ENCODE measurements around the gene KLHDC8A. TPM values are rescaled to one million over a fixed set of nuclear protein-coding genes. Genes with fewer than 3 reads are reported as not detected.

KLHDC8A gene
- total RNA-seq, 2 donors from 2014 or later, result 0.38 to 0.53 TPM

DNA sequence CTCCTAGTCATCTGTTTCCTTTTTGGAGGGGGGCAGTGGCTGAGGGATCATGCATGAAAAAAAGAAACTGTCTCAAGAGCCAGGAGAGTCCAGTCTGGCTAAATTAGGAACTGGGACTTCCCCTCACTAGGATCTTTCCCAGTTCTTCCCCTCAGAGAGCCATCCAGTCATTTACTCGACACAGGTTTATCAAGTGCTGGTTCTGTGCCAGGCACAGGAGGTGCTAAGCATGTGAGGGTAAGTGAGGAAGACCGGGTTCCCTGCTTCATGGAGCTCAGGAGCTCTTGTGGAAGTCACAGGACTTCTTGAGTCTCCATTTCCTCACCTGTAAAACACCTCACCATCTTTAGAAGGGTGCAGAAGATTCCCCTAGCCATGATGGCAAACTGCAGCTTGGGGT, 26.6 kb downstream of the KLHDC8A start:
- Histone ChIP-seq H3K4me1 (ENCODE audit: control insufficient read depth, insufficient read depth, low read length) (peaks cover 4% of the 10 kb centered on the region), H3K36me3 (ENCODE audit: control insufficient read depth, insufficient read depth, low read length) (no peaks in the 10 kb centered on the region), H3K9me3 (ENCODE audit: control insufficient read depth, low read length) (no peaks in the 10 kb centered on the region), H3K27ac (ENCODE audit: low read depth, low read length) (no peak overlapping the region), H3K27me3 (ENCODE audit: control insufficient read depth, insufficient read depth, low read length, poor library complexity, severe bottlenecking) (no peaks in the 10 kb centered on the region), H3K9ac (ENCODE audit: extremely low read depth, low read length, poor library complexity, severe bottlenecking) (no peak overlapping the region), H3K4me3 (ENCODE audit: low read length) (no peak overlapping the region)
- Mint-ChIP-seq H3K4me3 (no peak overlapping the region), H3K27me3 (ENCODE audit: insufficient read depth) (peaks cover 12% of the 10 kb centered on the region), H3K27ac (no peak overlapping the region), H3K36me3 (ENCODE audit: low read depth) (no peaks in the 10 kb centered on the region), H3K9me3 (no peaks in the 10 kb centered on the region), H3K4me1 (peaks cover 21% of the 10 kb centered on the region)
- DNase-seq, result no peak
- TF ChIP-seq, protein P1, sequence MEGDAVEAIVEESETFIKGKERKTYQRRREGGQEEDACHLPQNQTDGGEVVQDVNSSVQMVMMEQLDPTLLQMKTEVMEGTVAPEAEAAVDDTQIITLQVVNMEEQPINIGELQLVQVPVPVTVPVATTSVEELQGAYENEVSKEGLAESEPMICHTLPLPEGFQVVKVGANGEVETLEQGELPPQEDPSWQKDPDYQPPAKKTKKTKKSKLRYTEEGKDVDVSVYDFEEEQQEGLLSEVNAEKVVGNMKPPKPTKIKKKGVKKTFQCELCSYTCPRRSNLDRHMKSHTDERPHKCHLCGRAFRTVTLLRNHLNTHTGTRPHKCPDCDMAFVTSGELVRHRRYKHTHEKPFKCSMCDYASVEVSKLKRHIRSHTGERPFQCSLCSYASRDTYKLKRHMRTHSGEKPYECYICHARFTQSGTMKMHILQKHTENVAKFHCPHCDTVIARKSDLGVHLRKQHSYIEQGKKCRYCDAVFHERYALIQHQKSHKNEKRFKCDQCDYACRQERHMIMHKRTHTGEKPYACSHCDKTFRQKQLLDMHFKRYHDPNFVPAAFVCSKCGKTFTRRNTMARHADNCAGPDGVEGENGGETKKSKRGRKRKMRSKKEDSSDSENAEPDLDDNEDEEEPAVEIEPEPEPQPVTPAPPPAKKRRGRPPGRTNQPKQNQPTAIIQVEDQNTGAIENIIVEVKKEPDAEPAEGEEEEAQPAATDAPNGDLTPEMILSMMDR (conservative IDR thresholded peaks at IDR 0.05), result no peak
- 80 to 94% methylated on average over 2 of the region's 2 CpGs for WGBS, 2 experiments (ENCODE audit: insufficient coverage in 1 of 2, insufficient read length in 1 of 2)

DNA sequence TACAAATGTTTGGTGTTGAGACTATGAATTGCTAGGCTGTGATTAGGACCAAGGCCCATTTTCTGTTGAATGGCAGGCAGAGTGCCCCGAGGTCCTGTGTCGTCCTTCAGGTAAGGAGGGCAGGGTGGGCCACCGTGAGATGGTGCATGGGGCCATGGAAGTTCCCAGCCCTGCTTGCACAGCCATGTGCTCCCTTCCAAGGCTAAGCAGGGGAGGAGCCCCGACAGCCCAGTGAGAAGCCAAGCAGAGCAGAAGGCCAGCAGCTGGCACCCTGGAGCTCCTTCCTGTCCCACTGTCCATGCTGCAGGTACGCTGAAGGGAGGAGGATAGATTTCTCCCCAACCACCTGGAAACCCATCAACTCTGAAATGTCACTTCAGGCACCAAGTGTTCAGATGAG, 27.0 kb downstream of the KLHDC8A start:
- Mint-ChIP-seq H3K4me1 (peaks cover 25% of the 10 kb centered on the region), H3K27ac (no peak overlapping the region), H3K4me3 (no peak overlapping the region), H3K9me3 (no peaks in the 10 kb centered on the region), H3K27me3 (ENCODE audit: insufficient read depth) (peaks cover 12% of the 10 kb centered on the region), H3K36me3 (ENCODE audit: low read depth) (no peaks in the 10 kb centered on the region)
- TF ChIP-seq, protein P1 (conservative IDR thresholded peaks at IDR 0.05), result no peak
- Histone ChIP-seq H3K9ac (ENCODE audit: extremely low read depth, low read length, poor library complexity, severe bottlenecking) (no peak overlapping the region), H3K36me3 (ENCODE audit: control insufficient read depth, insufficient read depth, low read length) (no peaks in the 10 kb centered on the region), H3K4me3 (ENCODE audit: low read length) (no peak overlapping the region), H3K9me3 (ENCODE audit: control insufficient read depth, low read length) (no peaks in the 10 kb centered on the region), H3K27ac (ENCODE audit: low read depth, low read length) (no peak overlapping the region), H3K27me3 (ENCODE audit: control insufficient read depth, insufficient read depth, low read length, poor library complexity, severe bottlenecking) (no peaks in the 10 kb centered on the region), H3K4me1 (ENCODE audit: control insufficient read depth, insufficient read depth, low read length) (peaks cover 7% of the 10 kb centered on the region)
- no peak for DNase-seq
- 71 to 91% methylated on average over 1 to 5 of the region's 5 CpGs for WGBS, 2 experiments (ENCODE audit: insufficient coverage in 1 of 2, insufficient read length in 1 of 2)

DNA sequence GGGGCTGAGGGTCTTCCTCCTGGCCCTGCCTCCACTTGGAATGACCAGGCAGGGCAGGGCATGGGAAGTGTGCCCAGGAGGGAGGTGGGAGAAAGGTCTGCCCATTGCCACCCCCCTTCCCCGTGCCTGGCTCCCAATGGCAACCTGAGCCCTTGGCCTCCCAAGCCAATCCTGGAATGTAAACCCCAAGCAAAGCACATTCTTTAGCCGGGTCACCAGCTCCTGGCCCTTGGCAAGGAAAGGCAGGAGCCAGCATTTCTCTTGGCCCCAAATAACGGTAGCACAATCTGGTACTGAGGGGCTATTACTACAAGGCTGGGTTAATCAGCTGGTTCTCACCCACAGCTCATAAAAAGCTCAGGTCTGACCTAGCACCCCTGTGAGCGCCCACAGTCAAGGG, 28.2 kb downstream of the KLHDC8A start:
- Histone ChIP-seq H3K27ac (ENCODE audit: low read depth, low read length) (no peak overlapping the region), H3K9me3 (ENCODE audit: control insufficient read depth, low read length) (no peaks in the 10 kb centered on the region), H3K4me1 (ENCODE audit: control insufficient read depth, insufficient read depth, low read length) (peaks cover 7% of the 10 kb centered on the region), H3K9ac (ENCODE audit: extremely low read depth, low read length, poor library complexity, severe bottlenecking) (no peak overlapping the region), H3K36me3 (ENCODE audit: control insufficient read depth, insufficient read depth, low read length) (no peaks in the 10 kb centered on the region), H3K4me3 (ENCODE audit: low read length) (no peak overlapping the region), H3K27me3 (ENCODE audit: control insufficient read depth, insufficient read depth, low read length, poor library complexity, severe bottlenecking) (no peaks in the 10 kb centered on the region)
- no peak overlapping the region for H3K27ac Mint-ChIP-seq
- TF ChIP-seq, protein P1 (conservative IDR thresholded peaks at IDR 0.05), result no peak
- 58 to 78% methylated on average over 3 to 4 of the region's 4 CpGs for WGBS, 2 experiments (ENCODE audit: insufficient coverage in 1 of 2, insufficient read length in 1 of 2)
- no peak overlapping the region for H3K4me3 Mint-ChIP-seq
- H3K4me1 Mint-ChIP-seq, result peaks cover 32% of the 10 kb centered on the region
- H3K36me3 Mint-ChIP-seq (ENCODE audit: low read depth), result no peaks in the 10 kb centered on the region
- DNase-seq, result peak; percentile 66
- H3K27me3 Mint-ChIP-seq (ENCODE audit: insufficient read depth), result peaks cover 12% of the 10 kb centered on the region
- H3K9me3 Mint-ChIP-seq, result no peaks in the 10 kb centered on the region
